HG03103 (cell line): ENCODE measurements around the gene PRDX1.
"Not testable (repeated sequence)": the region's sequence is repeated elsewhere in the genome, so short reads cannot be mapped to it uniquely, and the experiment has no call there.

Source experiments
- ATAC-seq: cut with Tn5 transposase; IDR thresholded peaks from one replicate; pipeline ENCODE4 v1.9.1; 2021; ENCODE audit warnings: low read depth; ENCODE audit not compliant: unreplicated experiment

Gene PRDX1

GRCh38 chr1:45507195-45507594 is 14.5 kb downstream of the PRDX1 start:
- no peak for ATAC-seq

GRCh38 chr1:45503462-45504360 is 18.0 kb downstream of the PRDX1 start:
- no peak for ATAC-seq

- no peak for ATAC-seq
Measured at GRCh38 chr1:45501505-45501859, 20.2 kb downstream of the PRDX1 start.

DNA sequence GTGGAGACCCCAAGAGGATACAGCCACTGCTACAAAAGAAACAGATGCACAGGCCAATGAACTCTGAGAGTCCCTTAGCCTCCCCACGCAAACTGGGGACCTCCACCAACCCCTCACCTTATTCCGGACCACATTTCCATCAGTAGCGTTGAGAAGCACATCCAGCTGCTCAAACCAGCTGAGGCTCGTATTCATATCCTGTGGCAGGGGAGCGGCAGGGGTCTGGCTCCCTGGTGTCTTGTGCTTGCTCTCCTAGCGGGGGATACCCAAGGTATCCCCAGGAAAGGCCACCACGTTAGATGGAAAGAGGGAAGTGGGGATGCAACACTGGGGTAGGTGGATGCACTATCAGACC is 22.3 kb downstream of the PRDX1 start:
- ATAC-seq, result no peak

GRCh38 chr1:45498279-45498678 is 23.4 kb downstream of the PRDX1 start:
- no peak for ATAC-seq

DNA sequence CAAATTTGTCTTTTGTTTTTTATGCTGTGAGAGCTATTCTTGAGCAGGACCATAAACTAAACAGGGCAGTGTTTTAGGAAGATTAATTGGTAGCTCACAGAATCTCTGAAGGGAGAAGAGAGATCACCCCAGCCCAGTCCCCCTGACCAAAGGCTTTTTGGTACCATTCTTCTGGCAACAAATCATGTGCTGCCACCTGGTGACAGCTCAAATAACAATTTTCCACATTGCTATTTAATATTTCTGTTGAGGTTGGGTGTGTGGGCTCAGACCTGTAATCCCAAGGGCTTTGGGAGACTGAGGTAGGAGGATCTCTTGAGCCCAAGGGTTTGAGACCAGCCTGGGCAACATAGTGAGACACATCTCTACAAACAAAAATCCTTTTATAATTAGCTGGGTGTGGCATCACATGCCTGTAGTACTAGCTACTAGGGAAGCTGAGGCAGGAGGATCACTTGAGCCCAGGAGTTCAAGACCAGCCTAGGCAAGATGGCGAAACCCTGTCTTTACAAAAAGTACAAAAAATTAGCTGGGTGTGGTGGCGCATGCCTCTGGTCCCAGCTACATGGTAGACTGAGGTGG is 28.5 kb downstream of the PRDX1 start:
- no peak for ATAC-seq

DNA sequence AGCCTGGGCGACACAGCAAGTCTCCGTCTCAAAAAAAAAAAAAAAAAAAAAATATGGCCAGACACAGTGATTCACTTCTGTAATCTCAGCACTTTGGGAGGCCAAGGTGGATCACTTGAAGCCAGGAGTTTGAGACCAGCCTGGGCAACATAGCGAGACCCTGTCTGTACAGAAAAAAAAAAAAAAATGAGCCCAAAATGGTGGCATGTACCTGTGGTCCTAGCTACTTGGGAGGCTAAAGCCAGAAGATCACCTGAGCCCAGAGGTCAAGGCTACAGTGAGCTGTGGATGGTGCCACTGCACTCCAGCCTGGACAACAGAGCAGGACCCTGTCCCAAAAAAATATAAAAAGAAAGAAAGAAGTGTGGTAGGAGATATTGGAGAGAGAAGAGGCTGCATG is 29.0 kb downstream of the PRDX1 start:
- ATAC-seq, result no peak

- no peak for ATAC-seq
Measured at GRCh38 chr1:45491487-45492260, 30.0 kb downstream of the PRDX1 start.

GRCh38 chr1:45490626-45491486 is 30.8 kb downstream of the PRDX1 start, which contains the start of gene TESK2:
Gene TESK2, minus strand, starts transcription at chr1:45491163. Its CDS starts 33,378 bp downstream, at chr1:45457785.
- peak; percentile 87 for ATAC-seq

- ATAC-seq, result no peak
Measured at GRCh38 chr1:45490121-45490625, 31.5 kb downstream of the PRDX1 start.

DNA sequence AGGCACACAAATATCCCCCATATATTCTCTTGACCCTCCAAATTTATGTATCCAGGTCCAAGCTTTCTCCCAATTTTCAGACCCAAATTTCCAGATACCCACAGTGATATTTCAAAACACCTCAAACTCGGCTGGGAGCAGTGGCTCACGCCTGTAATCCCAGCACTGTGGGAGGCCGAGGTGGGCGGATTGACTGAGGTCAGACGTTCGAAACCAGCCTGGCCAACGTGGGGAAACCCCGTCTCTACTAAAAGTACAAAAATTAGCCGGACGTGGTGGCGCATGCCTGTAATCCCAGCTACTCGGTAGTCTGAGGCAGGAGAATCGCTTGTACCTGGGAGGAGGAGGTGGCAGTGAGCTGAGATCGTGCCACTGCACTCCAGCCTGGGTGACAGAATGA is 32.3 kb downstream of the PRDX1 start:
- not testable (repeated sequence) for ATAC-seq

GRCh38 chr1:45488666-45489377 is 32.9 kb downstream of the PRDX1 start:
- no peak for ATAC-seq

DNA sequence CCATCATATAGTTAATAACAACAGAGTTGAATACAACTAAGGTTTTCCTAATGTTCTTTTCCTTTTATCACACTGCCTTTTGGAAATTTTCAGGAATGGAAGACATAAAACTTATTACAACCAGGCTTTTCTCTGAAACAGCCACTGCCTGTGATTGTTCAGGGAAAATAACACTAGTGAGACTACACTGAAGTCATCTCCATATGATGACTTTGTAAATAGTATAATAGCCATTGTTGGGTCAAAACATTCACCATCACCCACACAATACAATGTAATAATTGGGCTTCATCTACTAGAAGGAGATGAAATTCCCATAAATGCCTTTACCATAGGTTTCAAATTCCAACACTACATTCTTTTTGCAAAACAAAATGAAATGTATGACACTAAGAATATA is 35.7 kb downstream of the PRDX1 start:
- no peak for ATAC-seq

DNA sequence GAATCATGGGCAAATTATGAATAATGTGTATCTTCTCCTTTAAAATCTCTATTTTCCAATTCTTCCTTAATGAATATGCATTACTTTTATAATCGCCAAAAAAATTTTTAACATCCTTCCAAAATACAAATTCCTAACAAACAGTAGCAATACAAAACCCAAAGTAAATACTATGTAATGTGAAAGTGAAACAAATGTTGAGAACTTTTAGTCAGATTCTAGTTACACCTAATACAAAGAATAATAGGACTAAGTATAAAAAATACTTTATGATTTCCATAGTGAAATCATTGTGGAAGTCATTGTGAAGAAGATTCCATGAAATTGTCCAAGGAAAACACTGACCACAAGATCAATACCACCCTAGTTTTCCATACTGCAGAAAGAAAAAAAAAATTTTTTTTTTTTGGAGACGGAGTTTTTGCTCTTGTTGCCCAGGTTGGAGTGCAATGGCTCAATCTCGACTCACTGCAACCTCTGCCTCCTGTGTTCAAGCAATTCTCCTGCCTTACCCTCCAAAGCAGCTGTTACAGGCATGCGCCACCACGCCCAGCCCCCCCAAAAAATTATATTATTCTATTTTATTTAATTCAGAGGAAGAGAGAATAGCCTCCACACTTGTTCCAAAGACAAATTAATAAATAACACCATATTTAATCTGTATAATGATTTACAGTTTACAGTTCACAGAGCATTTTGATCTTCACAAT is 42.5 kb downstream of the PRDX1 start:
- ATAC-seq, result no peak

- no peak for ATAC-seq
Measured at GRCh38 chr1:45478121-45478814, 43.4 kb downstream of the PRDX1 start.

DNA sequence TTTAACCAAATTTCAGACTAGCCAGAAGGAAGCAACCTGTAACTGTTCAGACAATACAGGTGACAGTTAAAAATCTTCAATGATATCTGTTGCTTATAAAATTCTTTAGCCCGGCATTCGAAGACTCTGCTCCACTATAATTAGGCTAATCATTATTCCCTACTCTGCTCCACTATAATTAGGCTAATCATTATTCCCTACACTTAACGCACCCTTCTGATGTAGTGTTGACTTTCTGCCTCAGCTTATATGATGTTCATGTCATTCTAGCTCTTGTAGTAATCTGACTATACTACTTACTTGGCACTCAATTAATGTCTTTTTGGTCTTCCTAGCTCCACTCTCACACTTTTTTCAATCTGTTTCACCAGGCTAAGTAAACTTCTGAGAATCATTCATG is 44.0 kb downstream of the PRDX1 start:
- ATAC-seq, result no peak

- ATAC-seq, result not testable (repeated sequence)
Measured at GRCh38 chr1:45474194-45474593, 47.5 kb downstream of the PRDX1 start.

DNA sequence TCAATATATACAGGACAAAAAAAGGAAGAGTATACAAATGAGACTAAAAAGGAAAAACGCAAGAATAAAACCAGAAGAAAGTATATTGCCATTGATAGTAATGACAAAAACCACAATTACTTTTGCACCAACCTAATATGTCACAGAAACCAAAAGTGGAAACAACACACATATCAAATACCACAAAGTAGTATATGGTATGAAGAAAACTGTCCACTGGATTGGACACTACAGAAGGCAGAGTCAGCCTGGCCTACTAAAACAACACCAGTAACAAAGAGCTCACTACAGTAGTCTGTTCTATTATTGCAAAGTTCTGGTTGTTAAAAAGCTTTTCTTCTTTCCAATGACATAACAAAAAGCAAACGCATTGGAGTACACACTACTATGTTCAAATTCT is 48.4 kb downstream of the PRDX1 start:
- ATAC-seq, result no peak
